HG03565 (cell line): ENCODE data around the gene SLC6A7.

ENCODE experiments used
- ATAC-seq: cut with Tn5 transposase; IDR thresholded peaks from one replicate; pipeline ENCODE4 v1.9.1; 2021; ENCODE audit warnings: mild to moderate bottlenecking, moderate library complexity; ENCODE audit not compliant: unreplicated experiment

SLC6A7 gene

DNA sequence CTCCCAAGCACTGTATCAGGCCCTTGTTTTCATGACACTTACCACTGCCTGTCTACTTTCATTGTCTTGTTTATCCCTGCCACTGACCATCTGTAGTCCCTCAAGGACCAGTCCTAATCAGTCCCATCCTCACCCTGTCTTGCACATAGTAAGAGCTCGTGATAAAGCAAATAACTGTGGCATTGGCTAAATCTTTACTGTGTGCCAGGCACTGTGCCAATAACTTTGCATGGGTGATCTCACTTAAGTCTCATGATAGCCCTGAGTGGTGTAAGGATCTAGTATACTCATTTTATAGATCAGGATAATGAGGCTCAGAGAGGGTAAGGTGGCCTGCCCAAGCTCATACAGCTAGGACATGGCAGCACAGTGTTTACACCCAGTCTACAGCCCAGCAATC lies 17.7 kb upstream of the SLC6A7 start:
- no peak for ATAC-seq

DNA sequence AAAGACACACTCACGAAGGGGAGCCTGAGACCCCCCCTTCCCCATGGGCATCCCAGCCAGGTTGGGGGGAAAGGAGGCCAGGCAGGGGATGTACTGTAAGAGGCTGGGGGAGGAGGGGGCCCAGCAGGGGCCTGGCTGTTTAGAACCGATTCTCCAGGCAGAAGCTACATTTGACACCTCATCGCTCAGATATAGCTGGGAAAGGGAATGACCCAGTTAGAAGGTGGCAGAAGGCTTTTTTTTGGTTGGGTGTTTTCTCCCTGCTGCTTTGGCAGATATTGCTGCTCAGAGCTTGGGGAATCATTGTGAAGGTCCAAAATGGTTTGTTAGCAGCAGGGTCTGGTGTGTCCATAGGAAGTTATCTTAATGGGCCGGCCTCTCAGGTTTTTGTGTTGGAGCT lies 17.3 kb upstream of the SLC6A7 start:
- no peak for ATAC-seq

GRCh38 chr5:150173161-150173560 lies 16.7 kb upstream of the SLC6A7 start:
- ATAC-seq = no peak

DNA sequence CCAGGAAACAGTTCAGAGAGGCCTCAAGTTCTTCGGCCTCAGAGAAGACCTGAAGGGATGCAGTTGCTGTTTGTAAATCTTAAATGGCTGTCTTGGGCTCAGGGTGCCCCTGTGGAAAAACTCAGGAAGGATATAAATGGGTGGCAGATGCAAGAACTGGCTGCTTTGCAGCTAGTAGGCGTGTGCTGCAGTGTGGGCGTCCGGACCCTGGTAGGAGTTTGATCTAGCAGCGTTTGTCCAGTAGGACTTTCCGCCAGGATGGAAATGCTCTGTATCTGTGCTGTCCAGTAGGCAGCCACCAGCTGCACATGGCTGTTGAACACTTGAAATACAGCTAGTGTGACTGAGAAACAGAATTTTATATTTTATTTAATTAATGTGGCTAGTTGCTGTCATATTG lies 15.6 kb upstream of the SLC6A7 start:
- no peak for ATAC-seq

DNA sequence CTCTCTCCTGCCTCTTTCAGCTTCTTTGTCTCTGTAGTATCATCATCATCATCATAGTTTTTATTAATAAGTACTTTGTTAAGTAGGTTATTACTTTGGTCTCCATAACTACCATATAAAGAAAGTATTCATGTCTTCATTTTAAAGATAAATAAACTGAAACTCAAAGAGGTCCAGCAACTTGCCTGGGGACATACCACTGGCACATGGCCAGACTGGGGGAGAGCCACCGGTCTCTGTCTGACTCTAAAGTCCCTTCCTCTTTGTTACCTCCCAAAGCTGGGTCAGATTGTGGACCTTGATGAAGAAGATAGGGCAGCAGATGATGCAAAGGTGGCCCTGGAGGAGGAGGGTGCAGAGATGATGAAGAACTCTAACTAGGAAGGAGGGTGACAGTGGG lies 14.8 kb upstream of the SLC6A7 start:
- no peak for ATAC-seq

- no peak for ATAC-seq
Observed at GRCh38 chr5:150175536-150175935, 14.3 kb upstream of the SLC6A7 start.

DNA sequence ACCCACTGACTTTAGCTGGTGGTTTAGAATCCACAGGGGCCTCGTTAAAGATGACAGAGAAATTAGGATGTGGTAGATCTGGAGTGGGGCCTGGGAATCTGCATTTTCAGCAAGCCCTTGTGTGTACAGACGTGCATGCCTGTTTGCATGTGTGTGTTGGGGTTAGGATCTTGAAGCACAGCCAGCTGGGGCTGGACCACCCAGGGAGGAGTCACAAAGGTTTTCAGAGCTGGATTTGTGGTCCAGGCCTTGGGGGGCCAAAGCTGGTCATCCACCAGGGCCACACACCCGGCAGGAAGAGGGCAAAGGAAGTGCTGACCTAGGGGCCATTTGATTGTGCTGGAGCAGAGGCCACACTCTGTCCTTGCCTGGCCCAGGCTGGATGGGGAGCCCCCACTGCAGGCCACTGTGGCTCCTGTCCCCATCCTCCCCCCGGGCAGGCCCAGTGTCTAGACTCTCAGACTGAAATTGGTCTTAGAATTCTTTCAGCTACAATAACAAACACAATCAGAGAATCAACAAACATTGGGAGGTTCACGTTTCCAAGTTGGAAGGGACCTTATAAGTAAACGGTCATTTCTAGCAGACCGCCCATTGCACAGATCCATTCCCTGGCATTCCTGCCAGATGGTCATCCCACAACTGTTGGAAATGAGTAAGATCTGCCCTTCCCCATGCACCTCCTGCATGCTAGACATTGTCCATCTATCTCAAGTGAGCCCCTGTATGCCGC lies 13.0 kb upstream of the SLC6A7 start:
- ATAC-seq = no peak

- ATAC-seq = no peak
Observed at GRCh38 chr5:150177721-150178120, 12.1 kb upstream of the SLC6A7 start.

DNA sequence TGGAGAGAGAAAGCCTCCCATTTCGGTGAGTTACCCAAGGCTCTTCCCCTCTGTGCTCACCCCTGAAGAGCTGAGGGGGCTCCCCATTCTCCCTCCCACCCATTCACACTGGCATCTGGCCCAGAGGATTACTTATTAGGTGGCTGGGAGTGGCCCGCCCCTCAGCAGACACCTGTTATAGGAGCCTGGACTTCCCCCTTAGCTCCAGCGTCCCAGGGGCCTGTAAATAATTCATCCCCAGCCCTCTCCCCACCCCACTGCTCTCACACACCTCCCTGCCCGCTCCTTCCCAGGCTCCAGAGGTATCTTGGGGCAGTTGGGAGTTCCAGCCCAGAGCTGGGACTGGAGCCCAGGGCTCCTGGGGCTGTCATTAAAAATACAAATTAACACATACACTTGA lies 11.6 kb upstream of the SLC6A7 start:
- no peak for ATAC-seq

- ATAC-seq = no peak
Observed at GRCh38 chr5:150179019-150179620, 10.7 kb upstream of the SLC6A7 start.

DNA sequence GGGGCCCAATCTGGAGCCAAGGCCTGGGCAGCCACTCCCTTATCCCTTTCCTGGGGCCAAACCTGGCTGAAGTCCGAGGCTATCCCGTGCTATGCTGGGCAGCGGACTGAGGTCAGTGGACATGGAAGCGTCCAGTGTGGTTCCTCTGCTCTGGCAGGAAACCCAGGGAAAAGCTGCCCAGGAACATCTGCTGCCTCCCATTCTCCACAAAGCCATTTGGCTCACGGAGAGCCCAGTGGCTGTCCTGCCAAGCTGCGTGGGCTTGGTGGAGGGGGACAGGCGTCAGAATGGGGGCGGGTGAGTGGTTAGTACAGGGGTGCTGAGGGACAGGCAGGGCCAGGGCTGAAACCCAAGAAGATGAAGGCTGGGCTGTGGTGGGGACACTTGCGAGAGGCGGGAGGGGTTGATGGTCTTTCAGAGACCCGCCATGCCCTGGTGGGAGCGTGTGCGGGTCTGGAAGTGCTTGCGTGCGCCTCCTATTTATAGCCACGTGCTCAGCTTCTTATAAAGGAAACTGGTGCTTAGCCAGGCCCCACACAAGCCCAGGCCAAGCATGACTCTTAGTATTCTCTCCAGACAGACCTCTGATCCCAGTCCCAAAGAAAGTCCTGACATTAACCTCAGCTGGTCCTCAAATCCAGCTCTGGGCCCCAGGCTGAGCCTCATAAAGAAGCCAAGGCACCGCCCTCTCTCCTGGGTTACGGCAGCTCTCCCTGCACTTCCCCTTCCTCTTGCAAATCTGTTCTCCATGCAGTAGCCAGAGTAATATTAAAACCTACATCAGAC lies 9.4 kb upstream of the SLC6A7 start:
- ATAC-seq = no peak

DNA sequence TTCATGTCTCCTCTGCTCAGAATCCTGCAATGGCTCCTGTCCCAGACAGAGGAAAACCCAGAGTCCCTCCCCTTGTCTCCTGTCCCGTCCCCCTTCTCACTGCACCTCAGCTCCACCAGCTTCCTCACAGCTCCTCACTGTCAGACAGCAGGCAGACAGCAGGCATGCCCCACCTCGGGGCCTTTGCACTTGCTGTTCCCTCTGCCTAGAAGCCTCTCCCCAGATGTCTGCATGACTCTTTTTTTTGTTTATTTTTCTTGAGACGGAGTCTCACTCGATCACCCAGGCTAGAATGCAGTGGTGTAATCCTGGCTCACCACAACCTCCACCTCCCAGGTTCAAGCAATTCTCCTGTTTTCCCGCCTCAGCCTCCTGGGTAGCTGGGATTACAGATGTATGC lies 8.8 kb upstream of the SLC6A7 start:
- no peak for ATAC-seq

GRCh38 chr5:150181766-150182545 lies 7.9 kb upstream of the SLC6A7 start:
- ATAC-seq = no peak

DNA sequence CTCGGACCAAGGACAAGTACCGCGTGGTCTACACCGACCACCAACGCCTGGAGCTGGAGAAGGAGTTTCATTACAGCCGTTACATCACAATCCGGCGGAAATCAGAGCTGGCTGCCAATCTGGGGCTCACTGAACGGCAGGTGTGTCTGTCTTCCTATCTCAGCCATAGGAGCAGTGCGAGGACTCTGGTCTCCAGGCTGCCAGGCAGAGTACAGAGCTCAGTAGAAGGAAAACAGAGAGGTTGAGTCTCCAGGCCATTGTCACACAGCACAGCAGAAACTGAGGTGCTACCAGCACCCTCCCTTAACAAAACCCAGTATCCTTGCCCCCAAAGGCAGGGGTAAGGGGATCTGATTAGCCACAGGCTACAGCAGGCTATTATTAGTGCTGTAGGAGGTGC lies 7.1 kb upstream of the SLC6A7 start:
- ATAC-seq = no peak

DNA sequence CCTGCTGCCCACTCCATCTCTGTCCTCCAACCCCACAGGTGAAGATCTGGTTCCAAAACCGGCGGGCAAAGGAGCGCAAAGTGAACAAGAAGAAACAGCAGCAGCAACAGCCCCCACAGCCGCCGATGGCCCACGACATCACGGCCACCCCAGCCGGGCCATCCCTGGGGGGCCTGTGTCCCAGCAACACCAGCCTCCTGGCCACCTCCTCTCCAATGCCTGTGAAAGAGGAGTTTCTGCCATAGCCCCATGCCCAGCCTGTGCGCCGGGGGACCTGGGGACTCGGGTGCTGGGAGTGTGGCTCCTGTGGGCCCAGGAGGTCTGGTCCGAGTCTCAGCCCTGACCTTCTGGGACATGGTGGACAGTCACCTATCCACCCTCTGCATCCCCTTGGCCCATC lies 6.4 kb upstream of the SLC6A7 start:
- ATAC-seq = no peak

- ATAC-seq = no peak
Observed at GRCh38 chr5:150184006-150184405, 5.9 kb upstream of the SLC6A7 start.

- ATAC-seq = no peak
Observed at GRCh38 chr5:150184990-150185912, 4.6 kb upstream of the SLC6A7 start.

DNA sequence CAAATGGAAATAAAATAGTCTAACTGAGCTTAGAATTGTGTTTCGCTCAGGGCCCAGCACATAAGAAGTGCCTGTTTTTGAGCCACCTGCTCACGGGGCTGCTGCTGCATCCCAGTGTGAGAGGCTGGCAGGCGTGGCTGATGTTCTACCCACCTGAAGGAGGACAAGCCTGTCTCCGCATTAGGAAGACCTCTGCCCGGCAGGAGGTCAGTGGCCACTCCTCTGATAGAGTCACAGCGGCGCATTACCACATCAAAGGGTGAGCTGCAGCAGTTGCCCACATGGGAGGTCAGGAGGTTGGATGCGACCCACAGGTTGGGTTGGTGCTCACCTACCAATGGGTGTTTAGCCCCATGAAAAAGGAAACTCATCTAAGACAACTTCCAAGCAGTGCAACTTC lies 3.7 kb upstream of the SLC6A7 start:
- ATAC-seq = no peak

DNA sequence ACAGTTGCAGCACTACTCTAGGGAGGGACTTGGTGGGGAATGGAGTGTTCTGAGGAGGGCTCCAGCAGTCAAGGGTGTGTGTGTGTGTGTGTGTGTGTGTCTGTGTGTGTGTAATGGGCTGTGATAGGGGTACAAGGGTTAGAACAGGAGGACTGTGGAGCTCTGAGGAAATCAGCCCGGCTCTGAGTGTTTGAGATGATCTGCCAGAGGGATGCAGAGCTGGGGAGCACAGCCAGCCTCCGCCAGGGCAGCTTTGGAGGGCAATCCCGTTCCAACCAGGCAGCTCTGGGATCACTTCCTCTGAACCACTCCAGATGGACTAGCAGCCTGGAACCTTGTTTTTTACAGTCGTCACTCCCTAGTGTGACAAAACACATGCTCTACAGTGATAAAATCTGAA lies 3.0 kb upstream of the SLC6A7 start:
- ATAC-seq = no peak

GRCh38 chr5:150188146-150188842 lies 1.6 kb upstream of the SLC6A7 start:
- ATAC-seq = no peak
